Trophoblast cell (in vitro differentiated cells and primary cell): ENCODE data around the gene SFMBT1.

Experiments
- DNase-seq, 2 donors: peaks; one replicate each; pipeline ENCODE4 v3.0.0-alpha.2; 2016
- H2AFZ ChIP-seq: 2 replicates; pipeline ENCODE4 v1.6.1; 2013; ENCODE audit warnings: low read length, moderate library complexity, mild to moderate bottlenecking; ENCODE audit not compliant: insufficient read depth, poor library complexity
- H2AK5ac ChIP-seq: 2 replicates; pipeline ENCODE4 v1.6.1; 2013; ENCODE audit warnings: mild to moderate bottlenecking, low read length
- H2BK120ac ChIP-seq: 2 replicates; pipeline ENCODE4 v1.6.1; 2013; ENCODE audit warnings: low read length, mild to moderate bottlenecking, moderate library complexity; ENCODE audit not compliant: insufficient read depth, poor library complexity
- H2BK12ac ChIP-seq: 2 replicates; pipeline ENCODE4 v1.6.1; 2013; ENCODE audit warnings: mild to moderate bottlenecking, low read length, moderate library complexity
- H2BK5ac ChIP-seq: 2 replicates; pipeline ENCODE4 v1.6.1; 2013; ENCODE audit warnings: low read length, low read depth, moderate library complexity, mild to moderate bottlenecking; ENCODE audit not compliant: poor library complexity
- H3K14ac ChIP-seq: 2 replicates; pipeline ENCODE4 v1.6.1; 2013; ENCODE audit warnings: mild to moderate bottlenecking, low read length
- H3K18ac ChIP-seq: 2 replicates; pipeline ENCODE4 v1.6.1; 2013; ENCODE audit warnings: mild to moderate bottlenecking, low read length
- H3K23ac ChIP-seq: 2 replicates; pipeline ENCODE4 v1.6.1; 2013; ENCODE audit warnings: low read length
- H3K27ac ChIP-seq: 2 replicates; pipeline ENCODE4 v1.5.1; 2013; ENCODE audit warnings: low read depth, mild to moderate bottlenecking, inconsistent platforms, low read length, moderate library complexity
- H3K27me3 ChIP-seq: 2 replicates; pipeline ENCODE4 v1.6.1; 2013; ENCODE audit warnings: inconsistent platforms, mild to moderate bottlenecking, low read length, moderate library complexity; ENCODE audit not compliant: insufficient read depth
- H3K36me3 ChIP-seq, 2 experiments: 1 replicate in 1 of 2; 2 replicates in 1 of 2; pipeline ENCODE4 v1.6.1; 2013; ENCODE audit warnings: low read length in 2 of 2, mild to moderate bottlenecking in 2 of 2, moderate library complexity in 1 of 2; ENCODE audit not compliant: insufficient read depth in 2 of 2, control insufficient read depth in 1 of 2
- H3K4ac ChIP-seq: 2 replicates; pipeline ENCODE4 v1.6.1; 2013; ENCODE audit warnings: low read depth, mild to moderate bottlenecking, low read length, moderate library complexity
- H3K4me1 ChIP-seq, 2 experiments: 1 replicate in 1 of 2; 2 replicates in 1 of 2; pipeline ENCODE4 v1.6.1; 2013; ENCODE audit warnings: low read length in 2 of 2, mild to moderate bottlenecking in 2 of 2, moderate library complexity in 1 of 2; ENCODE audit not compliant: insufficient read depth in 2 of 2, control insufficient read depth in 1 of 2
- H3K4me2 ChIP-seq: 2 replicates; pipeline ENCODE4 v1.6.1; 2013; ENCODE audit warnings: inconsistent platforms, mild to moderate bottlenecking, low read length, moderate library complexity
- H3K4me3 ChIP-seq: 2 replicates; pipeline ENCODE4 v1.5.1; 2013; ENCODE audit warnings: mild to moderate bottlenecking, low read depth, low read length, inconsistent platforms
- H3K79me1 ChIP-seq: one replicate; pipeline ENCODE4 v1.6.1; 2013; ENCODE audit warnings: low read length
- H3K79me2 ChIP-seq: 2 replicates; pipeline ENCODE4 v1.6.1; 2013; ENCODE audit warnings: low read length, mild to moderate bottlenecking; ENCODE audit not compliant: control insufficient read depth, insufficient read depth, poor library complexity
- H3K9ac ChIP-seq: 2 replicates; pipeline ENCODE4 v1.6.1; 2013; ENCODE audit warnings: mild to moderate bottlenecking, low read length
- H3K9me3 ChIP-seq: 2 replicates; pipeline ENCODE4 v1.6.1; 2013; ENCODE audit warnings: low read depth, mild to moderate bottlenecking, control low read depth, inconsistent platforms, low read length; ENCODE audit not compliant: insufficient read depth
- H4K12ac ChIP-seq: 2 replicates; pipeline ENCODE4 v1.6.1; 2013; ENCODE audit warnings: low read depth, mild to moderate bottlenecking, low read length, moderate library complexity
- H4K8ac ChIP-seq: 2 replicates; pipeline ENCODE4 v1.6.1; 2013; ENCODE audit warnings: low read depth, mild to moderate bottlenecking, low read length, moderate library complexity
- H4K91ac ChIP-seq: one replicate; pipeline ENCODE4 v1.6.1; 2013; ENCODE audit warnings: low read depth, mild to moderate bottlenecking, low read length, moderate library complexity
- WGBS: extraction: QIAGEN DNeasy Blood & Tissue Kit; methylation state at CpG from one replicate; pipeline ENCODE4 v1.1.7; 2013; ENCODE audit warnings: missing lambda C conversion rate; ENCODE audit not compliant: insufficient read length, insufficient coverage; ENCODE audit errors: extremely low coverage; 5-methylcytosine and 5-hydroxymethylcytosine counted together

SFMBT1 gene

DNA sequence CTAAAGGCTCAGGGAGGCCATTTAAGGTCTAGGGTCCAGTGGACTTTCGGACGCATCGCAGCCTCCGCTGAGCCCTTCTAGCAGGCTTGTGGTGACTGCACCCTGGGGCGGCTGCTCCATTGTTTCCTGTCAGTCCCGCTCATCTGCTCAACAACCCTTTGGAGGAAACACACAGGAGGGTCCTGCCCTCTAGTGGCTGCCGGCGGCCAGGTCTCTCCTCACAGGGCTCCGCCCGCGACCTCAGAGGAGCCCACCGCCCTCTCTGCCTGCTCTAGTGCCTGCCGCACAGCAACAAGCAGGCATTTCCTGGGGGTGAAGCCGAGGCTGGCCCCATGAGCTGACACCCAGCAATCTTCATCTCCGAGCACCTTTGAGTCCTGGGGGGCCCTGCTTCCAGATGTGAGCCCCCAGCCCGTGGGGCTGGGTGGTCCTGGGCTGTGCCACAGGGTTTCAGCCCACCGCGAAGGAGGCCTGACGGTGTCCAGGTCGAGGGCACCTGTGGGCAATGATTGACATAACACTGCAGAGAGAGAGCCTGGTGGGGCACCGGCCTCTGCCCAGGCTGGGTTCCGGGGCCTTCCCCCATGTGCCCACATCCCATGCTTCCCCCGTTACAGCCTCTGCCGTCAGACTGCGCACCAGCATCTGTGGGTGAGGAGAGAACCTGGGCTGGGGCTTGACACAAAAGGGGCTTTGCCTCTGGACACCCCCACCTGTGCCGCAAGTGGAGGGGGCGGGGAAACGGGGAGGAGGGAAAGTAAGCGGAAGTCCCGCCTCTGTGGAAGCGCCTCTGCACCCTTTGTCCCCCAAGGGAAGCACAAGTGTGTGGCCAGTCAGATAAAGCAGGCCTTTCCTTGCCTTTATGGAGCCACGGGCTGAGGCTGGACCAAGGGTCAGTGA is 27.0 kb upstream of the SFMBT1 start:
- Histone ChIP-seq H3K18ac (no peak overlapping the region), H3K4me3 (peak overlapping the region; percentile 29), H2AFZ (no peak overlapping the region), H2BK12ac (no peak overlapping the region), H4K91ac (no peak overlapping the region), H4K8ac (peak overlapping the region; percentile 5), H3K9me3 (no peaks in the 10 kb centered on the region), H2BK120ac (no peak overlapping the region), H2AK5ac (no peak overlapping the region), H4K12ac (peak overlapping the region; percentile 33), H3K79me1 (no peaks in the 10 kb centered on the region), H3K4ac (no peak overlapping the region), H3K4me1 (peaks cover 4 to 8% of the 10 kb centered on the region in 2 experiments), H3K27ac (no peak overlapping the region), H3K9ac (peak overlapping the region; percentile 2), H2BK5ac (no peak overlapping the region), H3K14ac (no peak overlapping the region), H3K79me2 (no peaks in the 10 kb centered on the region), H3K23ac (no peak overlapping the region), H3K27me3 (no peaks in the 10 kb centered on the region), H3K4me2 (peak overlapping the region; percentile 64), H3K36me3 (no peaks in the 10 kb centered on the region)
- WGBS = no CpG with 5 or more reads among the region's 32 CpGs
- DNase-seq = peak; percentile 77 to 83

DNA sequence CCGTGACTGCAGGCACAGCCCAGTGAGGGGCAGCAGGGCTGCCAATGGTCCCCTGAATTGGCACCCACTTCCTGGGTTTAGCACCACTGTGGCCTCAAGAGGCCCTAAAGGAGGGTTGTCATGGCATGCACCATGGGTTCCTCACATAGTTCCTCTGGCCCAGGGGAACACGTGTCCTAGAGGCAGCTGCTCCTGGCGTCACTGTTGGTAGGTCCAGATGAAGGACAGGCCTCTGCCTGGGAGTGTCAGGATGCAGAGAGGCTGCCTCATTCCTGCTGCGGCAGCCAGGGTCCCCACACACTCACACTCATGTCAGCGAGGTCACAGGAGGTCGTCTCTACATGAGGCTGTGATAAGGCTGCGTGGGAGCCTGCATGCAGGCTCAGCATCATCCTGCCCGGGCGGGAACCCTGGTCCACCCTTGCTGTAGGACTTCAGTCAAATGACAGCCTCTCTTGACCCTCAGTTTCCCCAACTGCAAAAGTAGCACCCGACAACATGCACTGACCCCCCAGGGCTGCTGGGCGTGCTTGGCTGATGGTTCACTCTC is 26.1 kb upstream of the SFMBT1 start:
- no peaks in the 10 kb centered on the region for H3K9me3 ChIP-seq
- H4K8ac ChIP-seq = no peak overlapping the region
- no peak overlapping the region for H2AK5ac ChIP-seq
- H3K9ac ChIP-seq = no peak overlapping the region
- no peak overlapping the region for H2AFZ ChIP-seq
- H4K12ac ChIP-seq = no peak overlapping the region
- H3K79me1 ChIP-seq = no peaks in the 10 kb centered on the region
- no peak overlapping the region for H3K23ac ChIP-seq
- no peaks in the 10 kb centered on the region for H3K79me2 ChIP-seq
- no peak overlapping the region for H3K4ac ChIP-seq
- H3K27me3 ChIP-seq = no peaks in the 10 kb centered on the region
- WGBS = no CpG with 5 or more reads among the region's 11 CpGs
- H2BK5ac ChIP-seq = no peak overlapping the region
- H3K4me2 ChIP-seq = peak overlapping the region; percentile 64
- no peak for DNase-seq
- H3K27ac ChIP-seq = no peak overlapping the region
- H3K4me1 ChIP-seq = peaks cover 4 to 8% of the 10 kb centered on the region in 2 experiments
- H3K14ac ChIP-seq = no peak overlapping the region
- H3K36me3 ChIP-seq = no peaks in the 10 kb centered on the region
- no peak overlapping the region for H3K4me3 ChIP-seq
- no peak overlapping the region for H3K18ac ChIP-seq
- no peak overlapping the region for H4K91ac ChIP-seq
- H2BK12ac ChIP-seq = no peak overlapping the region
- no peak overlapping the region for H2BK120ac ChIP-seq

DNA sequence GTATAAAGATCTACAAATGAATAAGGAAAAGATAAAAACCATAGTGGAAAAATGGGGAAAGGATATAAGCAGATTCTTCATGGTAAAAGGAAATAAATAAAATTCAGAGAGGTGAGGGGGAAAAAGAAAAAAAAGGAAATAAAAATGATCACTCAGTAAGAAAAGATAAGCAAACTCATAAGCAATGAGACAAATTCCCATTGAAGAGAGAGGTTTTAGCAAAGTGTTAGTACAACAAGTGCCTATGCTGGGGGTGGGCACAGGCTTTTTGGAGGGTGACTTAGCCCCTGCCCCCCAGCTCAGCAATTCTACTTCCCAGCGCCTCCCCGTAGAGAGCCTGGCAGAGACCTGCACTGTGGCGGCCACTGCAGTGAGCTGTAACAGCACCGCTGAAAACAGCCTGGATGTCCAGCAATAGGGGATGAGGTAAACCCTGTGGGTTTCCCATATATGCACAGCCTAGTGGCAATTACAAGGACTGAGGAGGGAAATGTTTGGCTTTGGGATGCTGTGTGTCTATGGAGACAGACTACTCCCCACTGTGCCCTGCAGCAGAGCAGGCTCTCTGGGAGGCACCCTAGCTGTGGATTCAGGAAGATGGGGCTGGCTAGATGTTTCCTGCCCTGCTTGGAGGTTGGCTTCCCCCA is 23.7 kb upstream of the SFMBT1 start:
- Histone ChIP-seq H3K27ac (no peak overlapping the region), H3K18ac (no peak overlapping the region), H3K4me1 (peaks cover 4 to 8% of the 10 kb centered on the region in 2 experiments), H2AK5ac (no peak overlapping the region), H2AFZ (no peak overlapping the region), H4K12ac (no peak overlapping the region), H3K27me3 (no peaks in the 10 kb centered on the region), H2BK12ac (no peak overlapping the region), H3K23ac (no peak overlapping the region), H2BK120ac (no peak overlapping the region), H3K79me1 (no peaks in the 10 kb centered on the region), H3K4ac (no peak overlapping the region), H3K79me2 (no peaks in the 10 kb centered on the region), H3K9me3 (no peaks in the 10 kb centered on the region), H4K8ac (no peak overlapping the region), H3K9ac (no peak overlapping the region), H3K4me3 (no peak overlapping the region), H2BK5ac (no peak overlapping the region), H3K36me3 (no peaks in the 10 kb centered on the region), H4K91ac (no peak overlapping the region), H3K14ac (no peak overlapping the region), H3K4me2 (no peak overlapping the region)
- no CpG with 5 or more reads among the region's 4 CpGs for WGBS
- no peak for DNase-seq

DNA sequence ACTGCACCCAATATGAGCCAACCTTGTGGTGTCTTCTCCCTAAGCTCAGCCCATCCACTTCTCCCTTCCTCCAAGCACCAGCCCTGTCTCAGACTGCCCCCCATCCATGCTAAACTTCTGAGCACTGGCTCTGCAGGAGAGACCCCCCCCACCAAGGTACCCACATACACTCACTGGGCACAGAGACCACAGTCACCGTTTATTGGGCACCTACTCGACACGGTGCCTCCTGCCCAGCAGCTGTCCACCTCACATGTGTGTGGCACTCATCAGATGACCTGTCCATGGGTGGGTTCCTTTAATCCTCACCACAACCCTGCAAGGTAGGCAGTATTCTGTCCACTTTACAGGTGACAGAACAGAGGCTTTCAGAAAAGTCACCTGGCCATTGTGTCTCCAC is 22.3 kb upstream of the SFMBT1 start:
- Histone ChIP-seq H3K79me1 (no peaks in the 10 kb centered on the region), H3K36me3 (no peaks in the 10 kb centered on the region), H2AFZ (no peak overlapping the region), H2BK120ac (no peak overlapping the region), H2AK5ac (no peak overlapping the region), H2BK5ac (no peak overlapping the region), H4K91ac (no peak overlapping the region), H4K8ac (no peak overlapping the region), H4K12ac (no peak overlapping the region), H3K14ac (no peak overlapping the region), H3K18ac (no peak overlapping the region), H3K4ac (no peak overlapping the region), H3K4me3 (no peak overlapping the region), H3K23ac (no peak overlapping the region), H2BK12ac (no peak overlapping the region), H3K27ac (no peak overlapping the region), H3K9ac (no peak overlapping the region), H3K4me1 (peaks cover 4 to 6% of the 10 kb centered on the region in 2 experiments), H3K4me2 (no peak overlapping the region), H3K9me3 (no peaks in the 10 kb centered on the region), H3K27me3 (no peaks in the 10 kb centered on the region), H3K79me2 (no peaks in the 10 kb centered on the region)
- no peak for DNase-seq
- no CpG with 5 or more reads among the region's 3 CpGs for WGBS
